HepG2 (cell line): ENCODE data around the gene CASZ1.

ENCODE experiments used
- ATF6 ChIP-seq: sonication (generic); formaldehyde crosslinking; conservative IDR thresholded peaks from 2 replicates; pipeline ENCODE4 v1.4.0; 2020; ENCODE audit warnings: missing genetic modification reagents
- FUBP1 ChIP-seq: sonication (generic); formaldehyde crosslinking; IDR thresholded peaks from 2 replicates; pipeline ENCODE4 v1.5.1; 2020; ENCODE audit warnings: missing genetic modification reagents, mild to moderate bottlenecking, borderline replicate concordance
- KLF15 ChIP-seq: sonication (generic); formaldehyde crosslinking; IDR thresholded peaks from 2 replicates; pipeline ENCODE4 v1.8.1; 2023; ENCODE audit warnings: borderline replicate concordance, mild to moderate bottlenecking, inconsistent platforms, missing genetic modification reagents, mixed read lengths
- POLR2A ChIP-seq, 2 experiments: IDR thresholded peaks; 2 replicates each; pipeline ENCODE4 v1.6.1; 2011; ENCODE audit warnings: low read depth in 2 of 2, low read length in 2 of 2, mild to moderate bottlenecking in 1 of 2, moderate library complexity in 1 of 2; ENCODE audit not compliant: insufficient read depth in 1 of 2
- SRSF1 ChIP-seq: fragments of 200-400 bp; formaldehyde crosslinking; optimal IDR thresholded peaks from 2 replicates; pipeline ENCODE3; 2017; ENCODE audit warnings: mild to moderate bottlenecking, low read depth, low read length, moderate library complexity
- TF ChIP-seq, protein P1 (sequence below): sonication (generic); formaldehyde crosslinking; IDR thresholded peaks from 2 replicates; pipeline ENCODE4 v1.5.0; 2020; ENCODE audit warnings: mild to moderate bottlenecking, missing genetic modification reagents, moderate library complexity

DNA sequence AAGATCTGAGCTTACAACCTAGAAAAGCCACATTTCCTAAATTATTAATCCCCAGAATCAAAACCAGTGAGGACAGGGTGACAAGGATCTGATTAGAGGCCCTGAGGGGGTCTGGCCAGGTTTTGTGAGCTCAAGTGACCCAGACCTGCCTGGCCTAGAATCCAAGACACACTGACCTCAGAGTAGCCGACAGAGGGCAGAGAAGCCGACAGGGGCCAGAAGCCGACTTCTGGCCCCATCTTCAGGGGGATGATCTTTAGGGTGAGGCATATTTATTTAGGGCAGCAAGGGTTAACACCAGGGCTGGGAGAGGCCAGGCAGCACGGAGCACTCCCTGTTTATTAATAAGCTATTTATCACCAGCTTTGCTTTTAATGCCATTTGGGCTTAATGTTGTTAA lies 45.3 kb downstream of the CASZ1 start:
- no peak for TF ChIP-seq FUBP1 (CRISPR knock-in tag)
- no peak for TF ChIP-seq POLR2A (IDR thresholded peaks at IDR 0.05; ENCODE audit: insufficient read depth in 1 of 2, low read depth in 2 of 2, low read length in 2 of 2)
- no peak for TF ChIP-seq KLF15
- TF ChIP-seq SRSF1 = no peak
- no peak for TF ChIP-seq ATF6 (CRISPR knock-in tag)
- TF ChIP-seq, protein P1, sequence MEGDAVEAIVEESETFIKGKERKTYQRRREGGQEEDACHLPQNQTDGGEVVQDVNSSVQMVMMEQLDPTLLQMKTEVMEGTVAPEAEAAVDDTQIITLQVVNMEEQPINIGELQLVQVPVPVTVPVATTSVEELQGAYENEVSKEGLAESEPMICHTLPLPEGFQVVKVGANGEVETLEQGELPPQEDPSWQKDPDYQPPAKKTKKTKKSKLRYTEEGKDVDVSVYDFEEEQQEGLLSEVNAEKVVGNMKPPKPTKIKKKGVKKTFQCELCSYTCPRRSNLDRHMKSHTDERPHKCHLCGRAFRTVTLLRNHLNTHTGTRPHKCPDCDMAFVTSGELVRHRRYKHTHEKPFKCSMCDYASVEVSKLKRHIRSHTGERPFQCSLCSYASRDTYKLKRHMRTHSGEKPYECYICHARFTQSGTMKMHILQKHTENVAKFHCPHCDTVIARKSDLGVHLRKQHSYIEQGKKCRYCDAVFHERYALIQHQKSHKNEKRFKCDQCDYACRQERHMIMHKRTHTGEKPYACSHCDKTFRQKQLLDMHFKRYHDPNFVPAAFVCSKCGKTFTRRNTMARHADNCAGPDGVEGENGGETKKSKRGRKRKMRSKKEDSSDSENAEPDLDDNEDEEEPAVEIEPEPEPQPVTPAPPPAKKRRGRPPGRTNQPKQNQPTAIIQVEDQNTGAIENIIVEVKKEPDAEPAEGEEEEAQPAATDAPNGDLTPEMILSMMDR = no peak
